ENCODE measurements around the gene KLK12. TPM values are rescaled to one million over a fixed set of nuclear protein-coding genes. Genes with fewer than 3 reads are reported as not detected.
A peak's percentile ranks its signal among the peaks of the same experiment; 100 is the strongest.

The KLK12 gene
- total and polyA plus RNA-seq, 9 of the 15 experiments (the other 6 are each of a cell fraction or from before 2014, with no cell fraction given), result not detected

GRCh38 chr19:51081476-51081875, 46.7 kb upstream of the KLK12 start (continued):
- TF ChIP-seq ID3 (CRISPR knock-in tag; IDR thresholded peaks at IDR 0.05), result no peak
- TF ChIP-seq ID3 (tag; IDR thresholded peaks at IDR 0.05), result no peak
- no peak for TF ChIP-seq ZNF507 (tag; conservative IDR thresholded peaks at IDR 0.05)
- no peak for TF ChIP-seq MXD1 (CRISPR knock-in tag; IDR thresholded peaks at IDR 0.05; ENCODE audit: borderline replicate concordance, poor library complexity, severe bottlenecking)
- no peak for TF ChIP-seq NBN (IDR thresholded peaks at IDR 0.05; ENCODE audit: low read depth)
- no peak for TF ChIP-seq ZNF512 (tag; IDR thresholded peaks at IDR 0.05)

GRCh38 chr19:51079481-51080110, 44.8 kb upstream of the KLK12 start:
- H4K20me1 ChIP-seq (replicated peaks; ENCODE audit: control insufficient read depth, insufficient read depth, low read length), result no peaks in the 10 kb centered on the region; the same call in 1 of the 2 replicates
- in situ Hi-C loops (cut with MboI) (no loop called here), intact Hi-C loops (cut with micrococcal nuclease) (no loop called here)
- BruUV-seq (replicated peaks), result no TSS peak
- CTCF ChIA-PET (ENCODE audit: low intra/inter-chr PET ratio), result no interaction called here
- H3K9me1 ChIP-seq (ENCODE audit: control insufficient read depth, insufficient read depth, low read length), result no peaks in the 10 kb centered on the region
- no peaks in the 10 kb centered on the region for H3K36me3 ChIP-seq (ENCODE audit: control insufficient read depth, insufficient read depth, low read length)
- no peak for DNase-seq (ENCODE audit: extremely low read depth in 1 of 4, low spot score in 3 of 4)
- peaks cover 16 to 67% of the 10 kb centered on the region in 2 experiments; a peak in 4 of 5 replicates for H3K27me3 ChIP-seq (ENCODE audit: control insufficient read depth in 2 of 2, insufficient read depth in 2 of 2, low read length in 2 of 2)
- WGBS (ENCODE audit: insufficient coverage, low coverage, missing lambda C conversion rate), result 20% methylated on average over 27 of the region's 27 CpGs
- H3K27ac ChIP-seq (ENCODE audit: extremely low read depth, low read depth, low read length), result no peak overlapping the region
- TF ChIP-seq NFIC (IDR thresholded peaks at IDR 0.05) (peak; percentile 96), NFIX (CRISPR knock-in tag; IDR thresholded peaks at IDR 0.05; ENCODE audit: low read depth) (peak; percentile 66), SLC30A9 (CRISPR knock-in tag; IDR thresholded peaks at IDR 0.05) (no peak)
- no peaks in the 10 kb centered on the region for H3K9me3 ChIP-seq (replicated peaks; ENCODE audit: control insufficient read depth, insufficient read depth, low read depth, low read length)
- peaks cover 0 to 7% of the 10 kb centered on the region in 2 experiments; a peak in 2 of 5 replicates for H3K4me1 ChIP-seq (replicated peaks in 1 of 2; ENCODE audit: control insufficient read depth in 2 of 2, insufficient read depth in 2 of 2, low read length in 2 of 2)
- no peaks in the 10 kb centered on the region for H3K79me2 ChIP-seq (ENCODE audit: control insufficient read depth, insufficient read depth, low read length)
- FAIRE-seq, result no peak
- no peak overlapping the region for H3K4me3 ChIP-seq
- ATAC-seq, result no peak
- POLR2A ChIA-PET, result interaction anchor here (0.6 kb wide), 1 partner anchor 272 kb away, joined by 3 read pairs; no protein-coding TSS in a partner anchor
- H3K4me2 ChIP-seq (ENCODE audit: insufficient read depth, low read length), result no peak overlapping the region
- no peak overlapping the region for H3K9ac ChIP-seq (ENCODE audit: insufficient read depth in 1 of 2, low read depth in 2 of 2, low read length in 2 of 2)
- no peak overlapping the region for H2AFZ ChIP-seq (ENCODE audit: low read depth, low read length)

Measured in K562 (cell line).